BJ (cell line): ENCODE measurements around the gene KLC3. TPM values are rescaled to one million over a fixed set of nuclear protein-coding genes. Genes with fewer than 3 reads are reported as not detected.

ENCODE experiments used
- CTCF ChIA-PET: fragments of 350-600 bp; formaldehyde crosslinking; extraction: SDS; loops from one replicate; lab custom pipeline; 2021; ENCODE audit warnings: antibody characterized with exemption, inconsistent platforms; lab: Yijun Ruan, JAX
- POLR2A ChIA-PET: fragments of 300-600 bp; sonication (Branson Sonifier 250); formaldehyde crosslinking; extraction: SDS; loops from one replicate; lab custom pipeline; 2021; ENCODE audit warnings: antibody characterized with exemption; lab: Charles Lee
- DNase-seq: peaks from one replicate; pipeline ENCODE4 v3.0.0-alpha.2; 2011; ENCODE audit warnings: low read depth
- H3K27me3 ChIP-seq: 2 replicates; pipeline ENCODE4 v1.6.0; 2011; ENCODE audit warnings: low read length; ENCODE audit not compliant: control insufficient read depth, insufficient read depth
- H3K36me3 ChIP-seq: 2 replicates; pipeline ENCODE4 v1.5.1; 2011; ENCODE audit warnings: low read length; ENCODE audit not compliant: control insufficient read depth, insufficient read depth
- H3K4me3 ChIP-seq: 2 replicates; pipeline ENCODE4 v1.5.1; 2011; ENCODE audit warnings: low read depth, mild to moderate bottlenecking, control low read depth, low read length
- CTCF ChIP-seq: IDR thresholded peaks from 2 replicates; pipeline ENCODE4 v1.5.1; 2011; ENCODE audit warnings: low read depth, mild to moderate bottlenecking, control low read depth, inconsistent platforms, low read length, moderate library complexity; ENCODE audit not compliant: insufficient read depth
- polyA plus RNA-seq: library from polyadenylated mRNA; depleted of rRNA; stranded (reverse); fragments of >200 nt; gene quantifications from 2 replicates; pipeline ENCODE4 v1.2.3, GENCODE V29; 2011

The KLC3 gene
- polyA plus RNA-seq, 1 experiment, result 0.09 TPM

- peaks cover 8% of the 10 kb centered on the region for H3K36me3 ChIP-seq
- H3K4me3 ChIP-seq, result no peak overlapping the region
- CTCF ChIA-PET, result no interaction called here
- no peak for TF ChIP-seq CTCF
- H3K27me3 ChIP-seq, result no peaks in the 10 kb centered on the region
- POLR2A ChIA-PET, result no interaction called here
- DNase-seq, result no peak
Measured at GRCh38 chr19:45303269-45304060, 37.1 kb upstream of the KLC3 start.

GRCh38 chr19:45304141-45304926 lies 36.2 kb upstream of the KLC3 start:
- Histone ChIP-seq H3K4me3 (no peak overlapping the region), H3K36me3 (peaks cover 5% of the 10 kb centered on the region), H3K27me3 (no peaks in the 10 kb centered on the region)
- TF ChIP-seq CTCF, result no peak
- ChIA-PET CTCF (no interaction called here), POLR2A (no interaction called here)
- no peak for DNase-seq

- Histone ChIP-seq H3K27me3 (no peaks in the 10 kb centered on the region), H3K4me3 (no peak overlapping the region), H3K36me3 (peaks cover 2% of the 10 kb centered on the region; the same call in 1 of the 2 replicates)
- TF ChIP-seq CTCF, result no peak
- POLR2A ChIA-PET, result no interaction called here
- no peak for DNase-seq
- CTCF ChIA-PET, result no interaction called here
Measured at GRCh38 chr19:45305007-45305406, 35.5 kb upstream of the KLC3 start.

GRCh38 chr19:45305421-45305820 lies 35.1 kb upstream of the KLC3 start:
- CTCF ChIA-PET, result no interaction called here
- Histone ChIP-seq H3K36me3 (peaks cover 2% of the 10 kb centered on the region; the same call in 1 of the 2 replicates), H3K27me3 (no peaks in the 10 kb centered on the region), H3K4me3 (no peak overlapping the region)
- POLR2A ChIA-PET, result no interaction called here
- no peak for TF ChIP-seq CTCF
- no peak for DNase-seq

- Histone ChIP-seq H3K4me3 (no peak overlapping the region), H3K36me3 (peaks cover 2% of the 10 kb centered on the region; the same call in 1 of the 2 replicates), H3K27me3 (no peaks in the 10 kb centered on the region)
- CTCF ChIA-PET, result no interaction called here
- no peak for TF ChIP-seq CTCF
- POLR2A ChIA-PET, result no interaction called here
- no peak for DNase-seq
Measured at GRCh38 chr19:45306040-45306439, 34.5 kb upstream of the KLC3 start.
